OCI-LY1 (cell line): ENCODE results near the gene MORN5.

Experiments
- H2AFZ ChIP-seq: fragments of 200-600 bp; sonication (generic), shearing (Covaris generic); 2 replicates; pipeline ENCODE4 v1.6.0; 2014; ENCODE audit warnings: antibody characterized with exemption, mild to moderate bottlenecking, low read length
- H3F3A ChIP-seq: fragments of 200-600 bp; sonication (generic), shearing (Covaris generic); 2 replicates; pipeline ENCODE4 v1.6.0; 2014; ENCODE audit warnings: mild to moderate bottlenecking, antibody characterized with exemption, low read length, moderate library complexity; ENCODE audit not compliant: insufficient read depth
- H3K27ac ChIP-seq: fragments of 200-600 bp; sonication (generic); 2 replicates; pipeline ENCODE4 v1.5.1; 2014; ENCODE audit warnings: low read length, mixed run types, mild to moderate bottlenecking, low read depth; ENCODE audit not compliant: poor library complexity, severe bottlenecking
- H3K27me3 ChIP-seq: fragments of 200-600 bp; sonication (generic); 2 replicates; pipeline ENCODE4 v1.6.0; 2014; ENCODE audit warnings: antibody characterized with exemption, mild to moderate bottlenecking, low read length, moderate library complexity; ENCODE audit not compliant: insufficient read depth
- H3K36me3 ChIP-seq: fragments of 200-600 bp; sonication (generic); 2 replicates; pipeline ENCODE4 v1.6.1; 2014; ENCODE audit warnings: mild to moderate bottlenecking, antibody characterized with exemption, low read length, moderate library complexity, mixed read lengths; ENCODE audit not compliant: insufficient read depth
- H3K4me1 ChIP-seq: fragments of 200-600 bp; sonication (generic); 2 replicates; pipeline ENCODE4 v1.5.1; 2014; ENCODE audit warnings: mild to moderate bottlenecking, low read length, moderate library complexity; ENCODE audit not compliant: insufficient read depth, severe bottlenecking
- H3K4me2 ChIP-seq: fragments of 200-600 bp; sonication (generic), shearing (Covaris generic); 2 replicates; pipeline ENCODE4 v1.6.1; 2014; ENCODE audit warnings: low read length
- H3K4me3 ChIP-seq: fragments of 200-600 bp; sonication (generic); 2 replicates; pipeline ENCODE4 v1.5.1; 2014; ENCODE audit warnings: low read length, low read depth, mild to moderate bottlenecking, mixed read lengths; ENCODE audit not compliant: poor library complexity, severe bottlenecking
- H3K79me2 ChIP-seq: fragments of 200-600 bp; shearing (Covaris generic); 2 replicates; pipeline ENCODE4 v1.6.1; 2016; ENCODE audit warnings: mixed run types, low read length, mixed read lengths; ENCODE audit not compliant: insufficient read depth
- H3K9ac ChIP-seq: fragments of 200-600 bp; sonication (generic), shearing (Covaris generic); 2 replicates; pipeline ENCODE4 v1.6.1; 2014; ENCODE audit warnings: mild to moderate bottlenecking, low read length, mixed read lengths
- H3K9me2 ChIP-seq: fragments of 200-600 bp; sonication (generic), shearing (Covaris generic); 2 replicates; pipeline ENCODE4 v1.6.1; 2014; ENCODE audit warnings: low read depth, mild to moderate bottlenecking, low read length, mixed read lengths
- H3K9me3 ChIP-seq: fragments of 200-600 bp; shearing (Covaris generic); 2 replicates; pipeline ENCODE4 v1.6.1; 2014; ENCODE audit warnings: low read length, mixed read lengths
- H4K20me1 ChIP-seq: fragments of 200-600 bp; sonication (generic), shearing (Covaris generic); 2 replicates; pipeline ENCODE4 v1.6.0; 2016; ENCODE audit warnings: mild to moderate bottlenecking, low read length; ENCODE audit not compliant: insufficient read depth
- EZH2 ChIP-seq: fragments of 200-600 bp; sonication (generic), shearing (Covaris generic); IDR thresholded peaks from 2 replicates; pipeline ENCODE4 v1.8.0; 2017; ENCODE audit warnings: borderline replicate concordance, mixed run types, mild to moderate bottlenecking, antibody characterized with exemption, low read length, moderate library complexity, mixed read lengths
- TF ChIP-seq, protein P1 (sequence below): fragments of 200-600 bp; sonication (generic), shearing (Covaris generic); IDR thresholded peaks from 2 replicates; pipeline ENCODE4 v1.5.1; 2017; ENCODE audit warnings: mild to moderate bottlenecking, antibody characterized with exemption, low read length, moderate library complexity, mixed read lengths

MORN5 gene

DNA sequence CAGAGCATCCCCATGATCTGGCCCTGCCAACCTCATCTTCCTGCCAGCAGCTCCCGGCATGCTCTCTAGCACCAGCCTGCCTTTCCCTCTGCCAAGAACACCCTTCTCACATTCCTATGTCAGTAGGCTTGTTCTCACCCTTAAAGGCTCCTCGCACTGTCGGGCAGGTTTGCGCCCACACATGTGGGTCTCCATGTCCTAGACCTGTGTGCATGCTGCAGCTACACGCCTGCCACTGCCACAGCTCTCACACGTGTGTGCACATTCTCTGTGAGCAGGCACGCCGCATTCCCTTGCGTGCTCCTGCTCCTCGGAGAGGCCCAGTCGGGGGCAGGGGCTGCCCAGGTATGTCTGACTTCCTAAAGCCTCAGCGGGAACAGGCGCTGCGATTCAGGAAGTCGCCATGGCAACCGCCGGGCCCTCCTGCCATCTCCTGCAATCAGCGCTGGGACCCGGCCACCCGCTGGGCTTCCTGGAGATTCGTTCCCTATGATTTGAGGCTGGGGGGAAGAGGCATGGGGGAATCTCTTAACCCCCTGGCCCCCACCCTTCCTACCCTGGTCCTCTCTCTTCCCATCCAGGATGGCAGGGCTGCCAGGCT lies 28.2 kb upstream of the MORN5 start:
- H3K4me1 ChIP-seq, result peaks cover 6% of the 10 kb centered on the region
- no peak overlapping the region for H3K4me3 ChIP-seq
- no peaks in the 10 kb centered on the region for H3K9me3 ChIP-seq
- H3K27ac ChIP-seq, result no peak overlapping the region
- H3F3A ChIP-seq, result no peaks in the 10 kb centered on the region
- H4K20me1 ChIP-seq, result no peaks in the 10 kb centered on the region
- H3K4me2 ChIP-seq, result no peak overlapping the region
- peaks cover 11% of the 10 kb centered on the region; the same call in 1 of the 2 replicates for H3K27me3 ChIP-seq
- no peak overlapping the region for H3K9ac ChIP-seq
- no peaks in the 10 kb centered on the region for H3K9me2 ChIP-seq
- H2AFZ ChIP-seq, result no peak overlapping the region
- no peaks in the 10 kb centered on the region for H3K36me3 ChIP-seq
- no peaks in the 10 kb centered on the region for H3K79me2 ChIP-seq
- TF ChIP-seq, protein P1, sequence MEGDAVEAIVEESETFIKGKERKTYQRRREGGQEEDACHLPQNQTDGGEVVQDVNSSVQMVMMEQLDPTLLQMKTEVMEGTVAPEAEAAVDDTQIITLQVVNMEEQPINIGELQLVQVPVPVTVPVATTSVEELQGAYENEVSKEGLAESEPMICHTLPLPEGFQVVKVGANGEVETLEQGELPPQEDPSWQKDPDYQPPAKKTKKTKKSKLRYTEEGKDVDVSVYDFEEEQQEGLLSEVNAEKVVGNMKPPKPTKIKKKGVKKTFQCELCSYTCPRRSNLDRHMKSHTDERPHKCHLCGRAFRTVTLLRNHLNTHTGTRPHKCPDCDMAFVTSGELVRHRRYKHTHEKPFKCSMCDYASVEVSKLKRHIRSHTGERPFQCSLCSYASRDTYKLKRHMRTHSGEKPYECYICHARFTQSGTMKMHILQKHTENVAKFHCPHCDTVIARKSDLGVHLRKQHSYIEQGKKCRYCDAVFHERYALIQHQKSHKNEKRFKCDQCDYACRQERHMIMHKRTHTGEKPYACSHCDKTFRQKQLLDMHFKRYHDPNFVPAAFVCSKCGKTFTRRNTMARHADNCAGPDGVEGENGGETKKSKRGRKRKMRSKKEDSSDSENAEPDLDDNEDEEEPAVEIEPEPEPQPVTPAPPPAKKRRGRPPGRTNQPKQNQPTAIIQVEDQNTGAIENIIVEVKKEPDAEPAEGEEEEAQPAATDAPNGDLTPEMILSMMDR, result no peak
- no peak for TF ChIP-seq EZH2

DNA sequence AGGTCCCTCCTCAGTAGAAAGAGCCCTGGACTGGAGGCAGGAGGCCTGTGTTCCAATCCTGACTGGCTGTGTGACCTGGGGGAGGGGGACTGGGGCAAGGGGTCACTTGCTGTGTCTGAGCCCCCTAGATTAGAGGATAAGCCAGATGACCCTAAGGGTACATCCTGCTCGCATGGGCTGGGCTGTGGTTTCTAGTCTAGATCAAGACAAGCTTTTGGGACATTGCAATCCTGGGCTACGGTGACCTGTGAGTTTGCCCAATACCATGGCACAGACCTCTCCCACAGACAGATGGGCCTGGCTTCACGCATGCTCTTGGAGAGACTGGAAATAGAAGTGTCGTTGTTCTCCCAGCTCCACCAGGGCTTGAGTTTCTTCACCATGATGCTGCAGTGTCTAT lies 27.2 kb upstream of the MORN5 start:
- H3F3A ChIP-seq, result no peaks in the 10 kb centered on the region
- no peaks in the 10 kb centered on the region for H4K20me1 ChIP-seq
- no peak overlapping the region for H2AFZ ChIP-seq
- H3K4me3 ChIP-seq, result no peak overlapping the region
- no peaks in the 10 kb centered on the region for H3K9me2 ChIP-seq
- H3K9me3 ChIP-seq, result no peaks in the 10 kb centered on the region
- no peaks in the 10 kb centered on the region for H3K36me3 ChIP-seq
- TF ChIP-seq, protein P1, result no peak
- no peak for TF ChIP-seq EZH2
- H3K27ac ChIP-seq, result no peak overlapping the region
- no peak overlapping the region for H3K9ac ChIP-seq
- H3K4me1 ChIP-seq, result no peaks in the 10 kb centered on the region
- H3K79me2 ChIP-seq, result no peaks in the 10 kb centered on the region
- H3K27me3 ChIP-seq, result 0 out of 2 replicates have a peak, but pooled peaks cover 11% of the 10 kb centered on the region
- H3K4me2 ChIP-seq, result no peak overlapping the region

DNA sequence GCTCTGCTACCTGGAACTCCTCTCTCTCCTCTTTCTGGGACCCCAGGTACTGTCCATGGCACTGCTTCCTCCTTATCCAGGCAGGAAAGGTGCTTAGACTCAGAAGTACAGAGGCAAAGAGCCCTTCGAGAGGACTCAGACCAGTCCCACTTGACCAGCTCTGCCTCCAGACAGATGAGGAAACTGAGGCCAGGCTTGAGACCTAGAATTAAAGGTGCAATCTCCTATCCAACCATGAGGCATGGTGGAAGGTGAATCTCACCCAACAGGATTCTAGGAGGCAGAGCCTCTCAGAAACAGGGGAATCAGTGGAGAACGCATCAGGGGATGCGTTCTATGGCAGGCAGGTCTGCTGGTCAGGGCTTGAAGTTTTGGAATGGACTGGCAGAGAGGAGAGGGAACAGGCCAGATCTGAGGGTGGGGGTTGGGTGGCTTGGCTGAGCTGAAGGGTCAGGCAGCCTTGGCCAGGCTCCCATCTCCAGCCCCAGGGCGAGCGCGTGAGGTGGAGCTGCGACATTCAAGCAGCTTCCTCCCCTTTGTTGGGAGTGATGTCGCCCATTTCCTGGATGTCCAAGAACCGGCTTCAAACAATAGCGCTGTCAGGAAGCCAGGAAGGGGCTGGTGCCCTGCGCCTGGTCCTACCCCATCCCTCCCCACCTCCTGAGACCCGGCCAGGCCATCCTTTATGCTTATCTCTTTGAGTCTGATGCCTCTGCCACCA lies 26.3 kb upstream of the MORN5 start:
- H3K4me1 ChIP-seq, result no peaks in the 10 kb centered on the region
- H3K9ac ChIP-seq, result no peak overlapping the region
- H3K27me3 ChIP-seq, result 0 out of 2 replicates have a peak, but pooled peaks cover 5% of the 10 kb centered on the region
- H3K27ac ChIP-seq, result no peak overlapping the region
- no peaks in the 10 kb centered on the region for H3K9me3 ChIP-seq
- H3K4me3 ChIP-seq, result no peak overlapping the region
- TF ChIP-seq, protein P1, result no peak
- H2AFZ ChIP-seq, result no peak overlapping the region
- no peaks in the 10 kb centered on the region for H3F3A ChIP-seq
- H3K36me3 ChIP-seq, result no peaks in the 10 kb centered on the region
- no peaks in the 10 kb centered on the region for H3K9me2 ChIP-seq
- no peaks in the 10 kb centered on the region for H4K20me1 ChIP-seq
- no peaks in the 10 kb centered on the region for H3K79me2 ChIP-seq
- no peak overlapping the region for H3K4me2 ChIP-seq
